Stimulated activated CD8-positive, alpha-beta memory T cell treated with anti-CD3 and anti-CD28 coated beads, Interleukin-2, amount 100 ng/mL, for 48 hours (primary cell): Measurements from ENCODE around the gene UVRAG.
"Not testable (repeated sequence)": the region's sequence is repeated elsewhere in the genome, so short reads cannot be mapped to it uniquely, and the experiment has no call there.

Experiments used
- DNase-seq, 2 donors: peaks; one replicate each; pipeline ENCODE4 v3.0.0-alpha.2; 2020; ENCODE audit warnings: low read depth in 2 of 2

The UVRAG gene

GRCh38 chr11:75968021-75968625 is 153.1 kb downstream of the UVRAG start:
- DNase-seq, result no peak

- DNase-seq, result no peak
Observed at GRCh38 chr11:75969626-75970308, 154.8 kb downstream of the UVRAG start.

GRCh38 chr11:75973710-75974109 is 158.7 kb downstream of the UVRAG start:
- not testable (repeated sequence) for DNase-seq

GRCh38 chr11:75979075-75979474 is 164.1 kb downstream of the UVRAG start:
- DNase-seq, result not testable (repeated sequence)

- not testable (repeated sequence) for DNase-seq
Observed at GRCh38 chr11:75979479-75980027, 164.5 kb downstream of the UVRAG start.

GRCh38 chr11:75980031-75980430 is 165.0 kb downstream of the UVRAG start:
- DNase-seq, result no peak

- no peak for DNase-seq
Observed at GRCh38 chr11:75981546-75981945, 166.5 kb downstream of the UVRAG start.

GRCh38 chr11:75982309-75982708 is 167.3 kb downstream of the UVRAG start:
- no peak for DNase-seq

GRCh38 chr11:75986966-75987365 is 172.0 kb downstream of the UVRAG start:
- no peak for DNase-seq

- DNase-seq, result no peak
Observed at GRCh38 chr11:75993126-75993525, 178.1 kb downstream of the UVRAG start.

- DNase-seq, result no peak
Observed at GRCh38 chr11:75994616-75995015, 179.6 kb downstream of the UVRAG start.

- no peak for DNase-seq
Observed at GRCh38 chr11:75996523-75997442, 181.8 kb downstream of the UVRAG start.

- DNase-seq, result no peak
Observed at GRCh38 chr11:76004400-76004799, 189.4 kb downstream of the UVRAG start.

- no peak for DNase-seq
Observed at GRCh38 chr11:76005756-76006155, 190.7 kb downstream of the UVRAG start.

GRCh38 chr11:76007166-76007565 is 192.2 kb downstream of the UVRAG start:
- DNase-seq, result no peak

GRCh38 chr11:76008474-76008873 is 193.5 kb downstream of the UVRAG start:
- DNase-seq, result no peak

- DNase-seq, result no peak
Observed at GRCh38 chr11:76010051-76010450, 195.0 kb downstream of the UVRAG start.

- DNase-seq, result no peak
Observed at GRCh38 chr11:76013526-76013925, 198.5 kb downstream of the UVRAG start.

- no peak for DNase-seq
Observed at GRCh38 chr11:76023236-76024068, 208.4 kb downstream of the UVRAG start.

GRCh38 chr11:76025068-76025467 is 210.1 kb downstream of the UVRAG start:
- no peak for DNase-seq

GRCh38 chr11:76025817-76026216 is 210.8 kb downstream of the UVRAG start:
- DNase-seq, result no peak
